Cardiac fibroblast (primary cell): ENCODE data around the gene WDTC1.

Experiments
- DNase-seq, 2 donors: peaks; one replicate each; pipeline versions ENCODE4 v3.0.0 to v3.0.0-alpha.2; 2010; ENCODE audit warnings: low read depth in 2 of 2
- H3K4me3 ChIP-seq, 2 donors: replicated peaks in 1 of 2; 1 replicate in 1 of 2; 2 replicates in 1 of 2; pipeline ENCODE4 v1.5.1; 2011; ENCODE audit warnings: low read depth in 2 of 2, low read length in 2 of 2, mild to moderate bottlenecking in 2 of 2, moderate library complexity in 1 of 2
- TF ChIP-seq, protein P1 (sequence below): IDR thresholded peaks from one replicate; pipeline ENCODE4 v1.5.1; 2011; ENCODE audit warnings: low read depth, mild to moderate bottlenecking, low read length, inconsistent platforms

The WDTC1 gene

DNA sequence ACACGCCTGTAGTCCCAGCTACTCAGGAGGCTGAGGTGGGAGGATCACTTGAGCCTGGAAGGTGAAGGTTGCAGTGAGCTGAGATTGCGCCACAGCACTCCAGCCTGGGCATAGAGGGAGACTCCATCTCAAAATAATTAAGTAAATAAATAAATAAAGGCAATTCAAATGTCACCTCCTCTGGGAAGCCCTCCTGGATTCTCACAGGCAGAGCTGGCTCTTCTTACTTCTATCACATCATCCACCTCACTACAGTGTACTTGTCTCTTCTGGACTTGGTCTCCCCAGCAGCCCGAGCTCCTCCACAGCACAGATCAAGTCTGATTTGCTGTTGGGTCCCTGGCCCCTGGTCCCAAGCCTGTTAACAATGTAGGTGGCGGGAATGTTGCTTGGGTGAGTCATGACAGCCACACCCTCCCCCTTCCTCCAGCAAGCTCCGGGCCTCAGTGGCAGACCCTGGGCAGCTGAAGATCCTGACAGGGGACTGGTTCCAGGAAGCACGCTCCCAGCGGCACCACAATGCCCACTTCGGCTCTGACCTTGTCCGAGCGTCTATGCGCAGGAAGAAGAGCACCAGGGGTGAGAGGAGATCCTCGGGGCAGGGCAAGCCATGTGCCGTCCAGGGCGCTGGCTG lies 112.7 kb downstream of the WDTC1 start:
- no peak overlapping the region for H3K4me3 ChIP-seq
- TF ChIP-seq, protein P1, sequence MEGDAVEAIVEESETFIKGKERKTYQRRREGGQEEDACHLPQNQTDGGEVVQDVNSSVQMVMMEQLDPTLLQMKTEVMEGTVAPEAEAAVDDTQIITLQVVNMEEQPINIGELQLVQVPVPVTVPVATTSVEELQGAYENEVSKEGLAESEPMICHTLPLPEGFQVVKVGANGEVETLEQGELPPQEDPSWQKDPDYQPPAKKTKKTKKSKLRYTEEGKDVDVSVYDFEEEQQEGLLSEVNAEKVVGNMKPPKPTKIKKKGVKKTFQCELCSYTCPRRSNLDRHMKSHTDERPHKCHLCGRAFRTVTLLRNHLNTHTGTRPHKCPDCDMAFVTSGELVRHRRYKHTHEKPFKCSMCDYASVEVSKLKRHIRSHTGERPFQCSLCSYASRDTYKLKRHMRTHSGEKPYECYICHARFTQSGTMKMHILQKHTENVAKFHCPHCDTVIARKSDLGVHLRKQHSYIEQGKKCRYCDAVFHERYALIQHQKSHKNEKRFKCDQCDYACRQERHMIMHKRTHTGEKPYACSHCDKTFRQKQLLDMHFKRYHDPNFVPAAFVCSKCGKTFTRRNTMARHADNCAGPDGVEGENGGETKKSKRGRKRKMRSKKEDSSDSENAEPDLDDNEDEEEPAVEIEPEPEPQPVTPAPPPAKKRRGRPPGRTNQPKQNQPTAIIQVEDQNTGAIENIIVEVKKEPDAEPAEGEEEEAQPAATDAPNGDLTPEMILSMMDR: no peak
- no peak for DNase-seq

DNA sequence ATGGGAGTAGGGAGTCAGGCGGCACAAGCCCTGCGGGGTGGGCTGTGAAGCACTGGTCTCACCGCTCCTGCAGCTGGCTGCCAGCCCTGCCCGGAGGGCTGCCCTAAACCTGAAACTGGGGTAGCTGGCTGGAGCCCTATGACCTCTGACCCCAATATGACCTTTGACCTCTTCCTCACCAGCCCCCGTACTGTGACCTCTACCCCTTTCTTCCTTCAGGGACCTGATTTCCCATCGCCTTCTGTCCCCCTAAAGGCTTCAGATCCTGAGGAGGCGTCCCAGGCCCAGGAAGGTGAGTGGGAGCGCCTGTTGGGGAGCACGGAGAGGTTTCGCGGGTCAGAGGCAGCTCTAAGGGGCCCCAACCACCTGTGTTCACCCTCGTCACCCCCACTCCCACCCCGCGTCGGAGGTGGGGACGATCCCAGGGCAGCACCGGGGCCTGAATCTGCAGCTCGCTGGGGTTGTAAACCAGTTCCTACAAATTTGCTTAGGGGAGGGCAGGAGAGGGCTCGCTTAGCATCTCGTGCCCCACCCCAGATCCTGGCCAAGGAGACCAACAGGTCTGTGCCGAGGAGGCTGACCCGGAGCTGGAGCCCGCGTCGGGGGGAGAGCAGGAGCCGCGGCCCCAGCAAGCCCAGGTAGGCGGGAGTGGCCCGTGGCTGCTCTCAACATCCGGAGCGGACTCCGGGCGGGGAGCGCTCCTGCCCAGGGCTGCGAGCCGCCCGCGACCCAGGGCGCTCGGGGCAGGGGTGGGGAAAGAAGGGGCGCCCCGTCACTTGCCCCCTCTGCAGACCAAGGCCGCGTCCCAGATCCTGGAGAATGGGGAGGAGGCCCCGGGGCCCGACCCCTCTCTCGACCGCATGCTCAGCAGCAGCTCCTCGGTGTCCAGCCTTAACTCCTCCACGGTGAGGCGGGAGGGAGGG lies 114.7 kb downstream of the WDTC1 start:
- TF ChIP-seq, protein P1: no peak

DNA sequence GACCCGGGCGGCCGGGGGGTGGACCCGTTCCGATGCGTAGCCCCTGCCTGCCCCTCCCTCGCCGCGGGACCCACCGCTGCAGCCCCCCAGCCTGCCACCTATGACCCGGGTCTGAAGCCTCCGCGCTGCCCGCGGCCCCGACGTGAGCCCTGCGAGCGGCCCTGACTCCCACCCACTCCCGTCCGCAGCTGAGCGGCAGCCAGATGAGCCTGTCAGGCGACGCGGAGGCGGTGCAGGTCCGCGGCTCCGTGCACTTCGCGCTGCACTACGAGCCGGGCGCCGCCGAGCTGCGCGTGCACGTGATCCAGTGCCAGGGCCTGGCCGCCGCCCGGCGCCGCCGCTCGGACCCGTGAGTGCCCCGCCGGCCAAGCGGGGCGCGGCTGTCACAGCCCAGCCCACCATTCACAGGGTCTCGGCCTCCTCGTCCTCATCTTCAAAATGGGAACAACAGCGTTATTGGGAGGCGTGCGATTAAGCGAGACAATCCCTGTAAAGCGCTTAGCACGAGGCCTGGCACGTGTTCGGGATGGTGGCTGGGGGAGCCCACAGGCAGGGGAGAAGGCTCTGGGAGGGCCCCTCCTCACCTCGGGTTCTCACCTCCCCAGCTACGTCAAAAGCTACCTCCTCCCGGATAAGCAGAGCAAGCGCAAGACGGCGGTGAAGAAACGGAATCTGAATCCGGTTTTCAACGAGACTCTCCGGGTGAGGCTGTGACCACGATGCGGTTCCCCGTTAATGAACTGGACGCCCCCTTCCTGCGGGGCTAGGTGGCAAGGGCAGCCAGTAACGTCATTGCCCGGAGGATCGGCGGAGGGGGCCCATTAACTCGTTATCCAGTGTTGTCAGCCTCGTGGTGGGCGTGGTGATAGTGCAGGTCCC lies 115.6 kb downstream of the WDTC1 start:
- TF ChIP-seq, protein P1: no peak
- H3K4me3 ChIP-seq: peak overlapping the region; percentile 41 to 43
- DNase-seq: peak; percentile 60 to 82

More for the DNA sequence above, 114.7 kb downstream of the WDTC1 start:
- DNase-seq: no peak
- H3K4me3 ChIP-seq: peak overlapping the region; percentile 41 to 43

DNA sequence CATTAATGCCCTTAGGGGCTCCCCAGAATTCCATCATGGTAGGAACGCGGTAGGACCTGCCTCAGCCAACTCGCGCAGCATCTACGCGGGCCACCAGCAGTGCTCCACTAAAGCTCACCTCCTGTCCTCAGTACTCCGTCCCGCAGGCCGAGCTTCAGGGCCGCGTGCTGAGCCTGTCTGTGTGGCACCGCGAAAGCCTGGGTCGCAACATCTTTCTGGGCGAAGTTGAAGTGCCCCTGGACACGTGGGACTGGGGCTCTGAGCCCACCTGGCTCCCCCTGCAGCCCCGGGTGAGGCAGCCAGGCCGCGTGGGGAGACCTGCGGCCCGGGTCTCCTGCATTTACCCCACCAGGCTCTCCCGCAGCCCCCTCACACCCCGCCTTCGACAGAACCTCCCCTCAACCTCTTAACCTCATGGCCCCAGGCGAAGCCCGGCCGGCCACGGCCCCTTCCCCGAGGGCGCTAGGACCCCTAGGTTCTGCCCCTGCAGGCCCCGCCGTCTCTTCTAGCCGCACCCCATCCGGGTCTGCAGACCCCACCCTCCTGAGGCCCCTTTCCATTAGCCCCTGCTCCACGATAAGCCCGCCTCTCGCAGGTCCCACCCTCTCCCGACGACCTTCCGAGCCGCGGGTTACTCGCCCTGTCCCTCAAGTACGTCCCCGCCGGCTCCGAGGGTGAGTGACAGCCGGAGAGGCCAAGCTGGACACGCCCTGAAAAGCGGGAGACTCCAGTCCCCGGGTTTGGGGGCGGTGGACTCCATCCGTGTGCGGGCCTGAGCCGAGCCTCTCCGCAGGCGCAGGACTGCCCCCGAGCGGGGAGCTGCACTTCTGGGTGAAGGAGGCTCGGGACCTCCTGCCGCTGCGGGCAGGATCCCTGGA lies 116.5 kb downstream of the WDTC1 start:
- H3K4me3 ChIP-seq: peak overlapping the region in 1 of 2 donors; percentile 4
- TF ChIP-seq, protein P1: no peak
- peak in 1 of 2 donors; percentile 74 for DNase-seq

DNA sequence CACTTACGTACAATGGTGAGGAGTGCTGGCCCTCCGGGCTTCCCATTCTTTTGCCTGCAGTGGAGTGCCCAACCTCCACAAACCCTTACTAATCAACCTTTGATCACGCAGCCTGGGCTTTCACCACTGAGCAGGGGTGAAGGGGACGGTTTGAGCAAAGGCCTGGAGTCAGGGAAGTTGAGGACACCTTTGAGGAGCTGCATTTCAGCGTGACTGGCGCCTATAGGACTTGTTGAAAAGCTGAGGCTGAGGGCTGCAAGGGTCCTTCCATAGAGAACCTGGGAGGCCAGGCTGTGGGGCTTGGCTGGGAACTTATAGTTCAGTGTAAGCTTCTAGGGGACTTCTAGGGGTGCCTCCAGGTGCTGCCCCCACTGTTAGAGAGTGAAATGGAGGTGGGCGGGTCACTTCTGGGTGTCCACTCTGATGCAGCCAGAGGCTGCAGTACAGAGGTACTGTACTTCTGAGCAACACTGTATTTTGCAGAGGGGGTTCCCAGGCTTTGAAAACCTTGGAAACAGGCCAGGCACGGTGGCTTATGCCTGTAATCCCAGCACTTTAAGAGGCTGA lies 117.2 kb downstream of the WDTC1 start:
- TF ChIP-seq, protein P1: no peak
- no peak overlapping the region for H3K4me3 ChIP-seq
- no peak for DNase-seq
